Right atrium auricular region (tissue), 2 donors: ENCODE measurements around the gene MED17. TPM values are rescaled to one million over a fixed set of nuclear protein-coding genes. Genes with fewer than 3 reads are reported as not detected.

Experiments used
- DNase-seq: peaks from one replicate; pipeline ENCODE4 v3.0.0-alpha.2; 2019; ENCODE audit warnings: low spot score
- H3K27ac ChIP-seq, 2 donors: fragments of 200-600 bp; sonication (generic); 1 replicate in 1 of 2; 2 replicates in 1 of 2; pipeline ENCODE4 v1.5.1; 2016 to 2019
- H3K27me3 ChIP-seq, 2 donors: fragments of 200-600 bp; sonication (generic); one replicate each; pipeline versions ENCODE4 v1.5.1 to v1.6.0; 2017 to 2019
- H3K36me3 ChIP-seq: fragments of 200-600 bp; sonication (generic); one replicate; pipeline ENCODE4 v1.5.1; 2016
- H3K4me1 ChIP-seq, 2 donors: fragments of 200-600 bp; sonication (generic); one replicate each; pipeline versions ENCODE4 v1.5.1 to v1.6.0; 2017 to 2019
- H3K4me3 ChIP-seq, 2 donors: fragments of 200-600 bp; sonication (generic); 1 replicate in 1 of 2; 2 replicates in 1 of 2; pipeline ENCODE4 v1.5.1; 2017 to 2019; ENCODE audit warnings: mild to moderate bottlenecking in 1 of 2, moderate library complexity in 1 of 2
- H3K9me3 ChIP-seq, 2 donors: fragments of 200-600 bp; sonication (generic); one replicate each; pipeline ENCODE4 v1.5.1; 2019
- CTCF ChIP-seq, 2 donors: fragments of 200-600 bp; sonication (generic); IDR thresholded peaks; one replicate each; pipeline ENCODE4 v1.5.1; 2019; ENCODE audit warnings: antibody characterized with exemption in 2 of 2
- total RNA-seq, 2 donors: library from RNA; depleted of rRNA; stranded (reverse); fragments of >200 nt; gene quantifications; one replicate each; pipeline ENCODE4 v1.1.0, GENCODE V29; 2016

Gene MED17
- total RNA-seq, 2 donors from 2014 or later: 15.9 to 16.4 TPM

- no peak overlapping the region for H3K27ac ChIP-seq
- no peaks in the 10 kb centered on the region for H3K4me1 ChIP-seq
- no peaks in the 10 kb centered on the region for H3K9me3 ChIP-seq
- H3K4me3 ChIP-seq: no peak overlapping the region
- H3K36me3 ChIP-seq: no peaks in the 10 kb centered on the region
- no peak for TF ChIP-seq CTCF (IDR thresholded peaks at IDR 0.05)
- H3K27me3 ChIP-seq: no peaks in the 10 kb centered on the region
- DNase-seq: no peak
Measured at GRCh38 chr11:93838967-93839366, 54.9 kb downstream of the MED17 start.

GRCh38 chr11:93840180-93840579, 56.1 kb downstream of the MED17 start:
- H3K4me3 ChIP-seq: no peak overlapping the region
- no peak for TF ChIP-seq CTCF (IDR thresholded peaks at IDR 0.05)
- H3K4me1 ChIP-seq: no peaks in the 10 kb centered on the region
- no peaks in the 10 kb centered on the region for H3K27me3 ChIP-seq
- no peak overlapping the region for H3K27ac ChIP-seq
- DNase-seq: no peak
- H3K9me3 ChIP-seq: no peaks in the 10 kb centered on the region
- no peaks in the 10 kb centered on the region for H3K36me3 ChIP-seq

GRCh38 chr11:93840981-93841380, 56.9 kb downstream of the MED17 start:
- H3K27me3 ChIP-seq: no peaks in the 10 kb centered on the region
- no peak overlapping the region for H3K4me3 ChIP-seq
- no peaks in the 10 kb centered on the region for H3K4me1 ChIP-seq
- no peak for DNase-seq
- no peaks in the 10 kb centered on the region for H3K9me3 ChIP-seq
- H3K36me3 ChIP-seq: no peaks in the 10 kb centered on the region
- no peak for TF ChIP-seq CTCF (IDR thresholded peaks at IDR 0.05)
- no peak overlapping the region for H3K27ac ChIP-seq

GRCh38 chr11:93841446-93841845, 57.4 kb downstream of the MED17 start:
- Histone ChIP-seq H3K9me3 (no peaks in the 10 kb centered on the region), H3K27ac (no peak overlapping the region), H3K27me3 (no peaks in the 10 kb centered on the region), H3K4me1 (no peaks in the 10 kb centered on the region), H3K4me3 (no peak overlapping the region), H3K36me3 (no peaks in the 10 kb centered on the region)
- DNase-seq: no peak
- TF ChIP-seq CTCF (IDR thresholded peaks at IDR 0.05): no peak

- H3K27ac ChIP-seq: no peak overlapping the region
- TF ChIP-seq CTCF (IDR thresholded peaks at IDR 0.05): no peak
- no peak overlapping the region for H3K4me3 ChIP-seq
- no peaks in the 10 kb centered on the region for H3K9me3 ChIP-seq
- H3K36me3 ChIP-seq: no peaks in the 10 kb centered on the region
- no peak for DNase-seq
- no peaks in the 10 kb centered on the region for H3K4me1 ChIP-seq
- no peaks in the 10 kb centered on the region for H3K27me3 ChIP-seq
Measured at GRCh38 chr11:93842034-93842433, 58.0 kb downstream of the MED17 start.

GRCh38 chr11:93842461-93842860, 58.4 kb downstream of the MED17 start:
- Histone ChIP-seq H3K27me3 (no peaks in the 10 kb centered on the region), H3K36me3 (no peaks in the 10 kb centered on the region), H3K4me1 (no peaks in the 10 kb centered on the region), H3K9me3 (no peaks in the 10 kb centered on the region), H3K27ac (no peak overlapping the region), H3K4me3 (no peak overlapping the region)
- no peak for TF ChIP-seq CTCF (IDR thresholded peaks at IDR 0.05)
- DNase-seq: no peak
